GM19468 (cell line): ENCODE measurements around the gene UBE2D4.
"Not testable (repeated sequence)": the region's sequence is repeated elsewhere in the genome, so short reads cannot be mapped to it uniquely, and the experiment has no call there.

ENCODE experiments used
- ATAC-seq: cut with Tn5 transposase; IDR thresholded peaks from one replicate; pipeline ENCODE4 v1.9.1; 2021; ENCODE audit warnings: mild to moderate bottlenecking, moderate library complexity, moderate number of reproducible peaks; ENCODE audit not compliant: unreplicated experiment; ENCODE audit errors: extremely low read depth

UBE2D4 gene

GRCh38 chr7:43925984-43926797, at the start of gene UBE2D4:
TSS of gene UBE2D4 (plus strand) at chr7:43926436. CDS start at chr7:43926533, 97 bp downstream.
- peak; percentile 72 for ATAC-seq

- no peak for ATAC-seq
These were observed 49.1 kb upstream of the UBE2D4 start for GRCh38 chr7:43876976-43877745.

GRCh38 chr7:43877968-43878864, 48.0 kb upstream of the UBE2D4 start:
- ATAC-seq = no peak

GRCh38 chr7:43878867-43879266, 47.4 kb upstream of the UBE2D4 start:
- no peak for ATAC-seq

- ATAC-seq = no peak
These were observed 46.8 kb upstream of the UBE2D4 start for GRCh38 chr7:43879477-43879876.

- no peak for ATAC-seq
These were observed 45.6 kb upstream of the UBE2D4 start for GRCh38 chr7:43880596-43880995.

GRCh38 chr7:43884209-43884608, 42.0 kb upstream of the UBE2D4 start:
- ATAC-seq = no peak

- ATAC-seq = no peak
These were observed 41.6 kb upstream of the UBE2D4 start for GRCh38 chr7:43884617-43885016.

GRCh38 chr7:43888993-43889945, 37.0 kb upstream of the UBE2D4 start:
- no peak for ATAC-seq

- ATAC-seq = no peak
These were observed 35.8 kb upstream of the UBE2D4 start for GRCh38 chr7:43890468-43890867.

GRCh38 chr7:43891069-43891955, 34.9 kb upstream of the UBE2D4 start:
- ATAC-seq = no peak

- ATAC-seq = no peak
These were observed 30.3 kb upstream of the UBE2D4 start for GRCh38 chr7:43895847-43896415.

GRCh38 chr7:43898571-43898970, 27.7 kb upstream of the UBE2D4 start:
- not testable (repeated sequence) for ATAC-seq

GRCh38 chr7:43902542-43903054, 23.6 kb upstream of the UBE2D4 start:
- no peak for ATAC-seq

- no peak for ATAC-seq
These were observed 21.6 kb upstream of the UBE2D4 start for GRCh38 chr7:43904533-43905208.

- no peak for ATAC-seq
These were observed 20.9 kb upstream of the UBE2D4 start for GRCh38 chr7:43905209-43905946.

- ATAC-seq = no peak
These were observed 20.3 kb upstream of the UBE2D4 start for GRCh38 chr7:43905956-43906330.
